Pancreas (tissue), 10 donors: ENCODE results near the gene GPM6B. TPM values are rescaled to one million over a fixed set of nuclear protein-coding genes. Genes with fewer than 3 reads are reported as not detected.

Experiments
- ATAC-seq, 4 donors: fragments of 200-7000 bp; cut with Tn5 transposase; one replicate each; pipeline versions ENCODE4 v1.8.0 to v1.9.1; 2020; ENCODE audit warnings: mild to moderate bottlenecking in 4 of 4, moderate library complexity in 4 of 4
- DNase-seq, 6 donors: peaks; one replicate each; pipeline ENCODE4 v3.0.0-alpha.2; 2020
- FAIRE-seq: peaks from 2 replicates; lab custom pipeline; 2012; peaks lifted over from hg19 to GRCh38; lab: Jason Lieb, UNC
- H3K27ac ChIP-seq, 4 donors: fragments of 200-600 bp; sonication (generic); 1 replicate in 3 of 4; 2 replicates in 1 of 4; pipeline versions ENCODE4 v1.5.0 to v1.8.0; 2020
- H3K27me3 ChIP-seq, 4 donors: fragments of 200-600 bp; one replicate each; pipeline ENCODE4 v1.8.0; 2021
- H3K36me3 ChIP-seq, 3 donors: fragments of 200-600 bp; sonication (generic) in 1 of 3; one replicate each; pipeline versions ENCODE4 v1.5.0 to v1.8.0; 2020 to 2021
- H3K4me1 ChIP-seq, 3 donors: fragments of 200-600 bp; one replicate each; pipeline ENCODE4 v1.8.0; 2021
- H3K4me3 ChIP-seq, 4 donors: fragments of 200-600 bp; sonication (generic) in 2 of 4; one replicate each; pipeline versions ENCODE4 v1.5.0 to v1.8.0; 2020 to 2021
- H3K9me3 ChIP-seq, 4 donors: fragments of 200-600 bp; one replicate each; pipeline ENCODE4 v1.8.0; 2021
- CTCF ChIP-seq, 4 donors: fragments of 200-600 bp; sonication (generic) in 3 of 4; IDR thresholded peaks; one replicate each; pipeline versions ENCODE4 v1.5.0 to v1.8.0; 2021; ENCODE audit warnings: antibody characterized with exemption in 4 of 4
- WGBS, 2 donors: extraction: QIAGEN DNeasy Blood & Tissue Kit; methylation state at CpG; one replicate each; pipeline ENCODE4 v1.1.7; 2013; 5-methylcytosine and 5-hydroxymethylcytosine counted together
- intact Hi-C, 3 donors: fragments of 100-400 bp; cut with DNase I; formaldehyde crosslinking; loops; one replicate each; pipeline versions ENCODE4 v1.11.1 to v1.14.2; 2022
- polyA plus RNA-seq, 2 donors: library from polyadenylated mRNA; stranded (reverse); fragments of 200-250 nt; gene quantifications; one replicate each; pipeline ENCODE4 v1.2.3, GENCODE V29; 2013
- total RNA-seq, 6 donors: library from RNA; stranded (reverse); fragmentation: NEBNext Ultra II Directional in 4 of 6; extraction: Animal tissue kit (Norgen Biotek cat#: 25700) in 4 of 6; gene quantifications; one replicate each; pipeline versions ENCODE4 v1.2.1 to v1.2.4, GENCODE V29; 2021 to 2023
- donor health status: healthy with polysubstance abuse.
- donor health status: DM: no; HTN: no; CAD: no; lungs with moderate emphysema.
- donor health status: DM: no; HTN: no; CAD: no.
- donor health status: control.
- donor health status: control.
- donor health status: Bipolar disorder and iron deficiency.
- donor health status: DM: yes; HTN: yes; CAD: no.
- donor health status: DM: no; HTN: no; CAD: no.
- donor health status: DM: no; HTN: no; CAD: no.
- donor health status: DM: yes; HTN: yes; CAD: no.

GPM6B gene
- total and polyA plus RNA-seq, 8 donors: 0.47 to 3.0 (median 1.5) TPM

GRCh38 chrX:13826770-13827169 is 9.9 kb upstream of the GPM6B start:
- Histone ChIP-seq H3K36me3 (no peaks in the 10 kb centered on the region), H3K9me3 (no peaks in the 10 kb centered on the region), H3K27me3 (peaks cover 0 to 11% (median 0%) of the 10 kb centered on the region in 4 donors), H3K4me1 (no peaks in the 10 kb centered on the region), H3K27ac (no peak overlapping the region), H3K4me3 (no peak overlapping the region)
- TF ChIP-seq CTCF (IDR thresholded peaks at IDR 0.05): no peak
- WGBS, 2 donors: 84 to 92% methylated on average over 5 of the region's 5 CpGs
- intact Hi-C loops: no loop called here
- no peak for FAIRE-seq
- DNase-seq: no peak
- ATAC-seq: no peak

GRCh38 chrX:13825178-13825762 is 8.4 kb upstream of the GPM6B start:
- WGBS, 2 donors: 59 to 77% methylated on average over 6 of the region's 6 CpGs
- H3K4me1 ChIP-seq: no peaks in the 10 kb centered on the region
- TF ChIP-seq CTCF (IDR thresholded peaks at IDR 0.05): no peak
- no peak for FAIRE-seq
- no peak for DNase-seq
- no peak overlapping the region for H3K4me3 ChIP-seq
- H3K27ac ChIP-seq: no peak overlapping the region
- H3K27me3 ChIP-seq: peaks cover 0 to 11% (median 0%) of the 10 kb centered on the region in 4 donors
- H3K36me3 ChIP-seq: no peaks in the 10 kb centered on the region
- intact Hi-C loops: no loop called here
- ATAC-seq: no peak
- H3K9me3 ChIP-seq: no peaks in the 10 kb centered on the region

GRCh38 chrX:13824746-13825145 is 7.9 kb upstream of the GPM6B start:
- FAIRE-seq (no peak), ATAC-seq (no peak), DNase-seq (no peak)
- Histone ChIP-seq H3K27ac (no peak overlapping the region), H3K36me3 (no peaks in the 10 kb centered on the region), H3K4me3 (no peak overlapping the region), H3K9me3 (no peaks in the 10 kb centered on the region), H3K4me1 (no peaks in the 10 kb centered on the region), H3K27me3 (peaks cover 0 to 11% (median 0%) of the 10 kb centered on the region in 4 donors)
- no peak for TF ChIP-seq CTCF (IDR thresholded peaks at IDR 0.05)
- intact Hi-C loops: no loop called here
- WGBS, 2 donors: 77 to 79% methylated on average over 6 of the region's 6 CpGs

- no peaks in the 10 kb centered on the region for H3K36me3 ChIP-seq
- peaks cover 0 to 4% (median 2%) of the 10 kb centered on the region in 4 donors for H3K27me3 ChIP-seq
- H3K4me3 ChIP-seq: no peak overlapping the region
- WGBS, 2 donors: 78 to 86% methylated on average over 6 of the region's 6 CpGs
- H3K27ac ChIP-seq: no peak overlapping the region
- DNase-seq (no peak), FAIRE-seq (no peak), ATAC-seq (no peak)
- intact Hi-C loops: no loop called here
- no peak for TF ChIP-seq CTCF (IDR thresholded peaks at IDR 0.05)
- H3K9me3 ChIP-seq: no peaks in the 10 kb centered on the region
- H3K4me1 ChIP-seq: no peaks in the 10 kb centered on the region
Measured at GRCh38 chrX:13821738-13822137, 4.8 kb upstream of the GPM6B start.

GRCh38 chrX:13816176-13816575 is 717 bp downstream of the GPM6B start:
- no peak for TF ChIP-seq CTCF (IDR thresholded peaks at IDR 0.05)
- no peak overlapping the region for H3K27ac ChIP-seq
- no peak for DNase-seq
- no peaks in the 10 kb centered on the region for H3K36me3 ChIP-seq
- WGBS, 2 donors: 82 to 84% methylated on average over 6 of the region's 6 CpGs
- no peaks in the 10 kb centered on the region for H3K4me1 ChIP-seq
- H3K27me3 ChIP-seq: peaks cover 0 to 15% (median 5%) of the 10 kb centered on the region in 4 donors
- H3K9me3 ChIP-seq: no peaks in the 10 kb centered on the region
- H3K4me3 ChIP-seq: no peak overlapping the region
- no peak for FAIRE-seq
- intact Hi-C loops: no loop called here
- ATAC-seq: no peak
